ENCODE results near the gene ASH1L. TPM values are rescaled to one million over a fixed set of nuclear protein-coding genes. Genes with fewer than 3 reads are reported as not detected.

ASH1L gene
- total and polyA plus RNA-seq, 9 of the 15 experiments (the other 6 are each of a cell fraction or from before 2014, with no cell fraction given) = 2.0 to 23.3 (median 14.6) TPM

DNA sequence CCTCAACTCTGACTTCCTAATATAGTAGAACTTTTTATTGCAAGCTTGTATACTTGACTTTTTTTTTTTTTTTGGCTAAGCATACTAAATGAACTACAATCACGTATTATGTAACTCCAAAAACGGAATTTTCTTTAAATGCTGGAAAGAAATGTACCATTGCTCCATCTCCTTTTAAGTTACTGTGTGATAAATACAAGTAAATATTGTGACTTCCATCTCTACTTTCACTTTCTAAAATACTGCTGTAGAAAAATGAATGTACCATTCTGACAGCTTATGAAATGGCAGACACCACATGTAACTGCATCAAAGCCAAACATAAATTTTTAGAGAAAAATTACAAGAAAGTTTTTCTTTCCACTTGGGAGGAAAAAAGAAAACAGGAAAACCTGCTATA, 54.7 kb downstream of the ASH1L start:
- no TSS peak for BruUV-seq (replicated peaks)
- DNase-seq (ENCODE audit: extremely low read depth in 1 of 4, low spot score in 3 of 4) (no peak), ATAC-seq (no peak), FAIRE-seq (no peak)
- no peaks in the 10 kb centered on the region for H3K9me3 ChIP-seq (replicated peaks; ENCODE audit: control insufficient read depth, insufficient read depth, low read depth, low read length)
- ChIA-PET POLR2A (no interaction called here), CTCF (ENCODE audit: low intra/inter-chr PET ratio) (no interaction called here)
- no peak overlapping the region for H3K4me3 ChIP-seq
- in situ Hi-C loops (cut with MboI) (no loop called here), intact Hi-C loops (cut with micrococcal nuclease) (loop anchor here (10.0 kb wide), 1 partner anchor 253 kb away; the partner anchor contains the start of gene ENTREP3)
- H3K79me2 ChIP-seq (ENCODE audit: control insufficient read depth, insufficient read depth, low read length) = peaks cover 95% of the 10 kb centered on the region
- 0 out of 2 replicates have a peak, but pooled peaks cover 9% of the 10 kb centered on the region for H4K20me1 ChIP-seq (replicated peaks; ENCODE audit: control insufficient read depth, insufficient read depth, low read length)
- no peak overlapping the region for H3K4me2 ChIP-seq (ENCODE audit: insufficient read depth, low read length)
- H3K9me1 ChIP-seq (ENCODE audit: control insufficient read depth, insufficient read depth, low read length) = no peaks in the 10 kb centered on the region
- no peaks in the 10 kb centered on the region for H3K27me3 ChIP-seq (ENCODE audit: control insufficient read depth in 2 of 2, insufficient read depth in 2 of 2, low read length in 2 of 2)
- H3K36me3 ChIP-seq (ENCODE audit: control insufficient read depth, insufficient read depth, low read length) = peaks cover 5% of the 10 kb centered on the region; the same call in 1 of the 3 replicates
- 77% methylated on average over 2 of the region's 2 CpGs for WGBS (ENCODE audit: insufficient coverage, low coverage, missing lambda C conversion rate)
- H2AFZ ChIP-seq (ENCODE audit: low read depth, low read length) = no peak overlapping the region
- no peak for TF ChIP-seq CHD4 (IDR thresholded peaks at IDR 0.05; ENCODE audit: insufficient read depth, insufficient replicate concordance, low read depth, low read length, poor library complexity, severe bottlenecking)
- TF ChIP-seq ZNF347 (CRISPR knock-in tag; IDR thresholded peaks at IDR 0.05; ENCODE audit: low read depth) = no peak
- TF ChIP-seq CUX1 (CRISPR knock-in tag; IDR thresholded peaks at IDR 0.05) = no peak
- TF ChIP-seq ZNF668 (CRISPR knock-in tag; IDR thresholded peaks at IDR 0.05) = no peak
- no peak for TF ChIP-seq SRF (CRISPR knock-in tag; IDR thresholded peaks at IDR 0.05)
- TF ChIP-seq NCOA6 (IDR thresholded peaks at IDR 0.05) = no peak
- no peak for TF ChIP-seq PURB (CRISPR knock-in tag; IDR thresholded peaks at IDR 0.05; ENCODE audit: low read depth)
- no peak for TF ChIP-seq IRF2 (CRISPR knock-in tag; IDR thresholded peaks at IDR 0.05)
- TF ChIP-seq, protein P1, sequence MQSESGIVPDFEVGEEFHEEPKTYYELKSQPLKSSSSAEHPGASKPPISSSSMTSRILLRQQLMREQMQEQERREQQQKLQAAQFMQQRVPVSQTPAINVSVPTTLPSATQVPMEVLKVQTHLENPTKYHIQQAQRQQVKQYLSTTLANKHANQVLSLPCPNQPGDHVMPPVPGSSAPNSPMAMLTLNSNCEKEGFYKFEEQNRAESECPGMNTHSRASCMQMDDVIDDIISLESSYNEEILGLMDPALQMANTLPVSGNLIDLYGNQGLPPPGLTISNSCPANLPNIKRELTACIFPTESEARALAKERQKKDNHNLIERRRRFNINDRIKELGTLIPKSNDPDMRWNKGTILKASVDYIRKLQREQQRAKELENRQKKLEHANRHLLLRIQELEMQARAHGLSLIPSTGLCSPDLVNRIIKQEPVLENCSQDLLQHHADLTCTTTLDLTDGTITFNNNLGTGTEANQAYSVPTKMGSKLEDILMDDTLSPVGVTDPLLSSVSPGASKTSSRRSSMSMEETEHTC (IDR thresholded peaks at IDR 0.05) = no peak
- no peak overlapping the region for H3K27ac ChIP-seq (ENCODE audit: extremely low read depth, low read depth, low read length)
- no peak overlapping the region for H3K9ac ChIP-seq (ENCODE audit: insufficient read depth in 1 of 2, low read depth in 2 of 2, low read length in 2 of 2)
- no peaks in the 10 kb centered on the region; a peak in 1 of 5 replicates for H3K4me1 ChIP-seq (replicated peaks in 1 of 2; ENCODE audit: control insufficient read depth in 2 of 2, insufficient read depth in 2 of 2, low read length in 2 of 2)
